K562 (cell line): Measurements from ENCODE around the gene SRP72. TPM values are rescaled to one million over a fixed set of nuclear protein-coding genes. Genes with fewer than 3 reads are reported as not detected.

Source experiments
- E2F1 ChIP-seq: sonication (generic); formaldehyde crosslinking; IDR thresholded peaks from 2 replicates; pipeline ENCODE4 v1.8.1; 2023; ENCODE audit warnings: mild to moderate bottlenecking, missing genetic modification reagents, moderate library complexity
- EGR1 ChIP-seq: fragments of 450-650 bp; conservative IDR thresholded peaks from 2 replicates; pipeline ENCODE4 v1.6.1; 2017; ENCODE audit warnings: mild to moderate bottlenecking
- KDM2B ChIP-seq: fragments of 250-450 bp; sonication (Bioruptor Pico); IDR thresholded peaks from 2 replicates; pipeline ENCODE4 v1.8.0; 2021; ENCODE audit warnings: mild to moderate bottlenecking, moderate library complexity
- PRMT5 ChIP-seq: sonication (generic); formaldehyde crosslinking; IDR thresholded peaks from 2 replicates; pipeline ENCODE4 v1.5.0; 2020; ENCODE audit warnings: missing genetic modification reagents
- SAFB ChIP-seq: fragments of 200-400 bp; formaldehyde crosslinking; IDR thresholded peaks from 2 replicates; pipeline ENCODE4 v1.6.1; 2017; ENCODE audit warnings: low read depth, low read length, borderline replicate concordance
- SRF ChIP-seq, 2 experiments: fragments of 250-450, 450-650 bp in 1 of 2; sonication (Bioruptor Pico) in 1 of 2; sonication (generic) in 1 of 2; formaldehyde crosslinking; IDR thresholded peaks; 2 replicates each; pipeline versions ENCODE4 v1.5.0 to v1.5.1; 2020 to 2022; ENCODE audit warnings: mild to moderate bottlenecking in 1 of 2, missing genetic modification reagents in 1 of 2
- ZHX1 ChIP-seq: fragments of 150-350 bp; conservative IDR thresholded peaks from 2 replicates; pipeline ENCODE4 v1.6.1; 2014; ENCODE audit warnings: low read length
- ZNF311 ChIP-seq: fragments of 250-450 bp; sonication (Bioruptor Pico); IDR thresholded peaks from 2 replicates; pipeline ENCODE4 v1.4.0; 2020; ENCODE audit warnings: mild to moderate bottlenecking, moderate library complexity
- ZNF444 ChIP-seq: fragments of 250-450 bp; sonication (Bioruptor Pico); IDR thresholded peaks from 2 replicates; pipeline ENCODE4 v1.4.0; 2020; ENCODE audit warnings: mild to moderate bottlenecking, moderate library complexity
- polyA plus RNA-seq, 8 experiments: library from polyadenylated mRNA; depleted of rRNA in 4 of 8; stranded (reverse) in 5 of 8; unstranded in 3 of 8; fragments of >200 nt; fragmentation: Nextera tagmentation in 2 of 8; fragmentation: Illumina TruSeq in 1 of 8; extraction: Ambion mirVana in 2 of 8; extraction: Trizol in 1 of 8; gene quantifications; 2 replicates each; pipeline versions ENCODE4 v1.2.1 to v1.2.3, GENCODE V29; 2011 to 2014; ENCODE audit warnings: inconsistent platforms in 1 of 8, missing spikeins in 1 of 8
- total RNA-seq, 7 experiments: library from RNA; depleted of rRNA in 6 of 7; stranded (reverse); fragments of >200 nt in 6 of 7; fragmentation: Illumina TruSeq in 2 of 7; extraction: Trizol in 2 of 7; gene quantifications; 2 replicates each; pipeline versions ENCODE4 v1.2.1 to v1.2.3, GENCODE V29; 2011 to 2021; ENCODE audit warnings: low replicate concordance in 1 of 7
- TF ChIP-seq, protein P1 (sequence below): fragments of 450-650 bp; IDR thresholded peaks from 2 replicates; pipeline ENCODE4 v1.6.1; 2016; ENCODE audit warnings: borderline replicate concordance
- TF ChIP-seq, protein P2 (sequence below): fragments of 450-650 bp; IDR thresholded peaks from 2 replicates; pipeline ENCODE4 v1.6.1; 2016; ENCODE audit warnings: missing biosample characterization, missing genetic modification characterization
- TF ChIP-seq, protein P3 (sequence below): fragments of 450-650 bp; IDR thresholded peaks from 2 replicates; pipeline ENCODE4 v1.6.1; 2016; ENCODE audit warnings: low read depth

Gene SRP72
- total and polyA plus RNA-seq, 9 of the 15 experiments (the other 6 are each of a cell fraction or from before 2014, with no cell fraction given) = 124 to 341 (median 202) TPM

- TF ChIP-seq ZNF444 = no peak
- 0 out of 2 replicates have a peak, but pooled peaks have one; percentile 21 for TF ChIP-seq SAFB
- peak; percentile 66; the same call in 1 of the 2 replicates for TF ChIP-seq ZHX1
- TF ChIP-seq, protein P1, sequence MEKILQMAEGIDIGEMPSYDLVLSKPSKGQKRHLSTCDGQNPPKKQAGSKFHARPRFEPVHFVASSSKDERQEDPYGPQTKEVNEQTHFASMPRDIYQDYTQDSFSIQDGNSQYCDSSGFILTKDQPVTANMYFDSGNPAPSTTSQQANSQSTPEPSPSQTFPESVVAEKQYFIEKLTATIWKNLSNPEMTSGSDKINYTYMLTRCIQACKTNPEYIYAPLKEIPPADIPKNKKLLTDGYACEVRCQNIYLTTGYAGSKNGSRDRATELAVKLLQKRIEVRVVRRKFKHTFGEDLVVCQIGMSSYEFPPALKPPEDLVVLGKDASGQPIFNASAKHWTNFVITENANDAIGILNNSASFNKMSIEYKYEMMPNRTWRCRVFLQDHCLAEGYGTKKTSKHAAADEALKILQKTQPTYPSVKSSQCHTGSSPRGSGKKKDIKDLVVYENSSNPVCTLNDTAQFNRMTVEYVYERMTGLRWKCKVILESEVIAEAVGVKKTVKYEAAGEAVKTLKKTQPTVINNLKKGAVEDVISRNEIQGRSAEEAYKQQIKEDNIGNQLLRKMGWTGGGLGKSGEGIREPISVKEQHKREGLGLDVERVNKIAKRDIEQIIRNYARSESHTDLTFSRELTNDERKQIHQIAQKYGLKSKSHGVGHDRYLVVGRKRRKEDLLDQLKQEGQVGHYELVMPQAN = no peak
- TF ChIP-seq E2F1 = peak; percentile 77; the same call in 1 of the 2 replicates
- TF ChIP-seq, protein P2, sequence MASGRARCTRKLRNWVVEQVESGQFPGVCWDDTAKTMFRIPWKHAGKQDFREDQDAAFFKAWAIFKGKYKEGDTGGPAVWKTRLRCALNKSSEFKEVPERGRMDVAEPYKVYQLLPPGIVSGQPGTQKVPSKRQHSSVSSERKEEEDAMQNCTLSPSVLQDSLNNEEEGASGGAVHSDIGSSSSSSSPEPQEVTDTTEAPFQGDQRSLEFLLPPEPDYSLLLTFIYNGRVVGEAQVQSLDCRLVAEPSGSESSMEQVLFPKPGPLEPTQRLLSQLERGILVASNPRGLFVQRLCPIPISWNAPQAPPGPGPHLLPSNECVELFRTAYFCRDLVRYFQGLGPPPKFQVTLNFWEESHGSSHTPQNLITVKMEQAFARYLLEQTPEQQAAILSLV = no peak
- TF ChIP-seq PRMT5 (CRISPR knock-in tag) = no peak
- no peak for TF ChIP-seq ZNF311 (CRISPR knock-in tag)
- peak; percentile 79; the same call in 1 of the 2 replicates for TF ChIP-seq KDM2B (CRISPR knock-in tag)
- TF ChIP-seq, protein P3, sequence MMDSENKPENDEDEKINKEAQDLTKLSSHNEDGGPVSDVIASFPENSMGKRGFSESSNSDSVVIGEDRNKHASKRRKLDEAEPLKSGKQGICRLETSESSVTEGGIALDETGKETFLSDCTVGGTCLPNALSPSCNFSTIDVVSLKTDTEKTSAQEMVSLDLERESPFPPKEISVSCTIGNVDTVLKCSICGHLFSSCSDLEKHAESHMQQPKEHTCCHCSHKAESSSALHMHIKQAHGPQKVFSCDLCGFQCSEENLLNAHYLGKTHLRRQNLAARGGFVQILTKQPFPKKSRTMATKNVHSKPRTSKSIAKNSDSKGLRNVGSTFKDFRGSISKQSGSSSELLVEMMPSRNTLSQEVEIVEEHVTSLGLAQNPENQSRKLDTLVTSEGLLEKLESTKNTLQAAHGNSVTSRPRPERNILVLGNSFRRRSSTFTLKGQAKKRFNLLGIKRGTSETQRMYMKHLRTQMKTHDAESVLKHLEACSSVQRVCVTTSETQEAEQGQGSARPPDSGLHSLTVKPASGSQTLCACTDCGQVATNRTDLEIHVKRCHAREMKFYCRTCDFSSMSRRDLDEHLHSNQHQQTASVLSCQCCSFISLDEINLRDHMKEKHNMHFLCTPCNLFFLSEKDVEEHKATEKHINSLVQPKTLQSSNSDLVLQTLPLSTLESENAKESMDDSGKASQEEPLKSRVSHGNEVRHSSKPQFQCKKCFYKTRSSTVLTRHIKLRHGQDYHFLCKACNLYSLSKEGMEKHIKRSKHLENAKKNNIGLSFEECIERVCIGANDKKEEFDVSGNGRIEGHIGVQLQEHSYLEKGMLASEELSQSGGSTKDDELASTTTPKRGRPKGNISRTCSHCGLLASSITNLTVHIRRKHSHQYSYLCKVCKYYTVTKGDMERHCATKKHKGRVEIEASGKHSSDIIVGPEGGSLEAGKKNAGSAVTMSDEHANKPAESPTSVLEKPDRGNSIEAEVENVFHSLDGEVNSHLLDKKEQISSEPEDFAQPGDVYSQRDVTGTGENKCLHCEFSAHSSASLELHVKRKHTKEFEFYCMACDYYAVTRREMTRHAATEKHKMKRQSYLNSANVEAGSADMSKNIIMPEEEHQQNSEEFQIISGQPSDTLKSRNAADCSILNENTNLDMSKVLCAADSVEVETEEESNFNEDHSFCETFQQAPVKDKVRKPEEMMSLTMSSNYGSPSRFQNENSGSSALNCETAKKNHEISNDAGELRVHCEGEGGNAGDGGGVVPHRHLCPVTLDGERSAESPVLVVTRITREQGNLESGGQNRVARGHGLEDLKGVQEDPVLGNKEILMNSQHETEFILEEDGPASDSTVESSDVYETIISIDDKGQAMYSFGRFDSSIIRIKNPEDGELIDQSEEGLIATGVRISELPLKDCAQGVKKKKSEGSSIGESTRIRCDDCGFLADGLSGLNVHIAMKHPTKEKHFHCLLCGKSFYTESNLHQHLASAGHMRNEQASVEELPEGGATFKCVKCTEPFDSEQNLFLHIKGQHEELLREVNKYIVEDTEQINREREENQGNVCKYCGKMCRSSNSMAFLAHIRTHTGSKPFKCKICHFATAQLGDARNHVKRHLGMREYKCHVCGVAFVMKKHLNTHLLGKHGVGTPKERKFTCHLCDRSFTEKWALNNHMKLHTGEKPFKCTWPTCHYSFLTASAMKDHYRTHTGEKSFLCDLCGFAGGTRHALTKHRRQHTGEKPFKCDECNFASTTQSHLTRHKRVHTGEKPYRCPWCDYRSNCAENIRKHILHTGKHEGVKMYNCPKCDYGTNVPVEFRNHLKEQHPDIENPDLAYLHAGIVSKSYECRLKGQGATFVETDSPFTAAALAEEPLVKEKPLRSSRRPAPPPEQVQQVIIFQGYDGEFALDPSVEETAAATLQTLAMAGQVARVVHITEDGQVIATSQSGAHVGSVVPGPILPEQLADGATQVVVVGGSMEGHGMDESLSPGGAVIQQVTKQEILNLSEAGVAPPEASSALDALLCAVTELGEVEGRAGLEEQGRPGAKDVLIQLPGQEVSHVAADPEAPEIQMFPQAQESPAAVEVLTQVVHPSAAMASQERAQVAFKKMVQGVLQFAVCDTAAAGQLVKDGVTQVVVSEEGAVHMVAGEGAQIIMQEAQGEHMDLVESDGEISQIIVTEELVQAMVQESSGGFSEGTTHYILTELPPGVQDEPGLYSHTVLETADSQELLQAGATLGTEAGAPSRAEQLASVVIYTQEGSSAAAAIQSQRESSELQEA = no peak
- no peak for TF ChIP-seq SRF (CRISPR knock-in tag; IDR thresholded peaks at IDR 0.05)
- TF ChIP-seq EGR1 = no peak
These were observed 77.2 kb downstream of the SRP72 start (continued) for GRCh38 chr4:56544573-56545131.
